Stimulated activated naive CD4-positive, alpha-beta T cell treated with Interleukin-2 at 50 U/mL for 16 hours (primary cell): Measurements from ENCODE around the gene SYNPO2.
"Not testable (repeated sequence)": the region's sequence is repeated elsewhere in the genome, so short reads cannot be mapped to it uniquely, and the experiment has no call there.

ENCODE experiments used
- DNase-seq: peaks from one replicate; lab custom pipeline; 2025; lab: John Stamatoyannopoulos, UW

SYNPO2 gene

GRCh38 chr4:119067125-119067524 is 178.5 kb downstream of the SYNPO2 start:
- DNase-seq = not testable (repeated sequence)

GRCh38 chr4:119067670-119068360 is 179.2 kb downstream of the SYNPO2 start:
- DNase-seq = not testable (repeated sequence)

- DNase-seq = no peak
Measured at GRCh38 chr4:119068529-119068962, 179.9 kb downstream of the SYNPO2 start.

GRCh38 chr4:119070301-119070700 is 181.6 kb downstream of the SYNPO2 start:
- no peak for DNase-seq

- DNase-seq = no peak
Measured at GRCh38 chr4:119080721-119081541, 192.3 kb downstream of the SYNPO2 start.

- DNase-seq = no peak
Measured at GRCh38 chr4:119081542-119081859, 192.8 kb downstream of the SYNPO2 start.

- DNase-seq = no peak
Measured at GRCh38 chr4:119081943-119082342, 193.3 kb downstream of the SYNPO2 start.

GRCh38 chr4:119082661-119083060 is 194.0 kb downstream of the SYNPO2 start:
- no peak for DNase-seq

- DNase-seq = no peak
Measured at GRCh38 chr4:119084513-119084912, 195.9 kb downstream of the SYNPO2 start.

GRCh38 chr4:119087121-119087520 is 198.5 kb downstream of the SYNPO2 start:
- DNase-seq = no peak

- DNase-seq = no peak
Measured at GRCh38 chr4:119087656-119088055, 199.0 kb downstream of the SYNPO2 start.

- DNase-seq = no peak
Measured at GRCh38 chr4:119093042-119093827, 204.6 kb downstream of the SYNPO2 start.

GRCh38 chr4:119097282-119097900 is 208.7 kb downstream of the SYNPO2 start:
- DNase-seq = no peak

- no peak for DNase-seq
Measured at GRCh38 chr4:119098306-119098705, 209.7 kb downstream of the SYNPO2 start.

GRCh38 chr4:119099227-119099810 is 210.7 kb downstream of the SYNPO2 start:
- DNase-seq = no peak

- no peak for DNase-seq
Measured at GRCh38 chr4:119100655-119101054, 212.0 kb downstream of the SYNPO2 start.

GRCh38 chr4:119103263-119103662 is 214.6 kb downstream of the SYNPO2 start:
- DNase-seq = no peak

GRCh38 chr4:119104644-119105273 is 216.1 kb downstream of the SYNPO2 start:
- no peak for DNase-seq

- no peak for DNase-seq
Measured at GRCh38 chr4:119105605-119106004, 217.0 kb downstream of the SYNPO2 start.

- no peak for DNase-seq
Measured at GRCh38 chr4:119106036-119107000, 217.7 kb downstream of the SYNPO2 start.
